Islet precursor cell (in vitro differentiated cells): Measurements from ENCODE around the gene CDC34.
"Not testable (repeated sequence)": the region's sequence is repeated elsewhere in the genome, so short reads cannot be mapped to it uniquely, and the experiment has no call there.

Experiments used
- DNase-seq: peaks from one replicate; pipeline ENCODE4 v3.0.0-alpha.2; 2018

CDC34 gene

DNA sequence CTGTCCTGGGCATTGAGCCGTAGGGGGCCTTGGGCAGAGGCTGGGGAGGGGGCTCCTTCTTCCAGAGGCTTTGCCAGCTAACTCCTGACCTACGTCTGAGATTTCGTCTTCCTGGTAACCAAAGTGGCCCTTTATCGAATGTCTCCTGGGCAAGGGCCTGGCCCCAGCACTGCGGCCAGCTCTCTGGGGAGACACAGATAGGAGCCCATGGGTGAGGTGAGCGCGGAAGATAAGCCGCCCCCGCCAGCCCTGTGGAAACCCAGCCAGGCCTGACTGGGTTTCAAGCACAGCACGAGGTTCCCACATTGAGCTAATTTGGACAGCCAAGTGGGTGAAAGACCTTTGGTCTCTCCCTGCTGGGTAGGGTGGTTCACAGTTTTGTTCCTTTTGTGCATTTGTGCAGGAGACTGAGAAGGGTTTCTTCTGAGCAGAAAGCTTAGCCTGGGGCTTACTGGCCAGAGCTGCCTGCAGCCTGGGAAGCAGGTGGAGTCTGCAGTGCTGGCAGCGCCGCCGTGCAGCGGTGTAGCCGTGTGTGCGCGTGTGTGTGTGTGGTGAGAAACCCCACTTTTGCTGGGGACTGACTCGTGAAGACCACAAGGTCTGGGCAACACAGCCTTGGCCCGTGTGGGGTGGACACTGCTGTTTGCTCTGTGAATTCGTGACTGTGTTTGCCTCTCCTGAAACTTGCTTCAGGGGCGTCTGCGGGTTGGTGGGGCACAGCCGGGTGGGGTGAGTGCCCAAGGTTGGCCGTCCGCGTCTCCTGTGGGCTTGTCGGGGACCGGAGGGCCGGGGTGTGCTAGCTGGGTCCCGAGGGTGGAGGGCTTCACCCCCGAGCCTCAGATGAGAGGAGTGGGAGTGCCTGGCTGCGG is 43.3 kb downstream of the CDC34 start:
- peak; percentile 67 for DNase-seq

- peak; percentile 62 for DNase-seq
These were observed 44.3 kb downstream of the CDC34 start for GRCh38 chr19:575527-576506.

- DNase-seq = no peak
These were observed 45.3 kb downstream of the CDC34 start for GRCh38 chr19:576768-577438.

DNA sequence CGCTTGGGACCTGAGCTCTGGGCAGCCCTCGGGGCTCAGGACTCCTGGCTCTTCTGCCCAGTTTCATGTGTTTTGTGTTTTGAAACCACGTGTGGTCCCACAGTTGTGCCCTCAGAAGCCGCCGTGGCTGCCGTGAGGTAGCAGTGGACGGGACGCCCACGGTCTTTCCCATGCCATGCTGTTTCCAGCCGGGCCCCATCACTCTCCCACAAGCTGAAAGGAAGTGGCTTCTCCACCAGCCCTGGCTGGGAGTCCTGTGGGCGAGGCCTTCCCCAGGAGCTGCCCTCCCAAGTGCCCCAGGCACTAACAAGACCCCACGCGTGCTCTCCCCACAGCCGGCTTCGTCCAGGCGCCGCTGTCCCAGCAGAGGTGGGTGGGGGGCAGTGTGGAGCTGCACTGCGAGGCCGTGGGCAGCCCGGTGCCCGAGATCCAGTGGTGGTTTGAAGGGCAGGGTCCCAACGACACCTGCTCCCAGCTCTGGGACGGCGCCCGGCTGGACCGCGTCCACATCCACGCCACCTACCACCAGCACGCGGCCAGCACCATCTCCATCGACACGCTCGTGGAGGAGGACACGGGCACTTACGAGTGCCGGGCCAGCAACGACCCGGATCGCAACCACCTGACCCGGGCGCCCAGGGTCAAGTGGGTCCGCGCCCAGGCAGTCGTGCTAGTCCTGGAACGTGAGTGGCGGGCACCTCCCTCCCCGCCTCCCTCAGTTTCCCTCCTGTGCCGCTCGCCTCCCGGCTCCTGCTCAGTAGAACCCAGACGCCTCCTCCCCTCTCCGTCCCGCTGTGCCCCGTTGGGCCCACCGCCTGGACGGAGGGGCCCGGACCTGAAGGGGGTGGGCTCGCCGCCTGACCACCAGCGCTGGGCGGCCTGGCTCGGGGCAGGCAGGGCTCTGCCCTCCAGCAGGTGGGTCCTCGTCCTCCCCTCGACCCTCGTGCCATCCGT is 46.2 kb downstream of the CDC34 start:
- DNase-seq = no peak

- DNase-seq = no peak
These were observed 47.7 kb downstream of the CDC34 start for GRCh38 chr19:579111-579841.

- no peak for DNase-seq
These were observed 48.2 kb downstream of the CDC34 start for GRCh38 chr19:579842-580155.

DNA sequence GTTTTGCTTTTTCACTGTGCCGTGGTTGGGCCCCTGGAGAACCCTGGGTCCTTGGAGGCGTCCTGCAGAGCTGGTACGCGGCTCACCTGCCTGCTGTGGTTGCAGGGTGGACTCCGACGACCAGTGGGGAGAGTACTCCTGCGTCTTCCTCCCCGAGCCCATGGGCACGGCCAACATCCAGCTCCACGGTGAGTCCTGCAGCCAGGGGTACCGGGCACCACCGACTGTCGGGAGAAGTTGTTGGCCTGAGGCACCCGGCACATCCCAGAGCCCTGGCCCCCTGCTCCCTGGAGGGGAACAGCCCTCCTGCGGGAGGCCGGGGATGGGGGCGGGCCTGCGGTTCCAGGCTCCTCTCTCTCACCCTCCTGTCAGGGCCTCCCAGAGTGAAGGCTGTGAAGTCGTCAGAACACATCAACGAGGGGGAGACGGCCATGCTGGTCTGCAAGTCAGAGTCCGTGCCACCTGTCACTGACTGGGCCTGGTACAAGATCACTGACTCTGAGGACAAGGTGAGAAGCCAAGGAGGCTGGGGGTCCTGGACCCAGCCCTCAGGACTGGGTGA is 48.8 kb downstream of the CDC34 start:
- DNase-seq = no peak

- DNase-seq = no peak
These were observed 50.0 kb downstream of the CDC34 start for GRCh38 chr19:581399-582111.

DNA sequence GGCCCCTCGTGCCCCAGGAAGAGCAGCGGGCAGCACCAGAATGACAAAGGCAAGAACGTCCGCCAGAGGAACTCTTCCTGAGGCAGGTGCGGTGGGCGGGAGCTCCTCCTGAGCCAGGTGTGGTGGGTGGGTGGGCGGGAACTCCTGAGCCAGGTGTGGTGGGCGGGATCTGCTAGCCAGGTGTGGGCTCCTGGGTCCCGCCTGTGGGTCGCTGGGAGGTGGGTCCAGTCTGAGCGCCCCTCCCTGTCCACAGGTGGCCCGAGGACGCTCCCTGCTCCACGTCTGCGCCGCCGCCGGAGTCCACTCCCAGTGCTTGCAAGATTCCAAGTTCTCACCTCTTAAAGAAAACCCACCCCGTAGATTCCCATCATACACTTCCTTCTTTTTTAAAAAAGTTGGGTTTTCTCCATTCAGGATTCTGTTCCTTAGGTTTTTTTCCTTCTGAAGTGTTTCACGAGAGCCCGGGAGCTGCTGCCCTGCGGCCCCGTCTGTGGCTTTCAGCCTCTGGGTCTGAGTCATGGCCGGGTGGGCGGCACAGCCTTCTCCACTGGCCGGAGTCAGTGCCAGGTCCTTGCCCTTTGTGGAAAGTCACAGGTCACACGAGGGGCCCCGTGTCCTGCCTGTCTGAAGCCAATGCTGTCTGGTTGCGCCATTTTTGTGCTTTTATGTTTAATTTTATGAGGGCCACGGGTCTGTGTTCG is 51.1 kb downstream of the CDC34 start:
- peak; percentile 56 for DNase-seq

- DNase-seq = no peak
These were observed 51.8 kb downstream of the CDC34 start for GRCh38 chr19:583198-583967.

DNA sequence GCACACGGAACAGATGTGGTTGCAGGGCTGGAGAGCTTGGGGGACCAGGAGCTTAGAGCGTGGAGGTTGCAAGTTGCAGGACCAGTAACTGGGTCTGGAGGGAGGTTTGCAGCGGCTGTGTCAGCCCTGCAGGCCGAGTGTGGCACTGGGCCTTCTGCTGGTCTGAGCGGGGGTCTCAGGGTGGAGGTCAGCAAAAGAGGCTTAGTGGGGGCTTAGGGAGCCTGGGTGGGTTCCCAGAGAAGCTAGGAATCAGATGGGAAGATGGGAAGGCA is 52.3 kb downstream of the CDC34 start:
- no peak for DNase-seq

GRCh38 chr19:584240-585001 is 52.9 kb downstream of the CDC34 start:
- peak; percentile 86 for DNase-seq

DNA sequence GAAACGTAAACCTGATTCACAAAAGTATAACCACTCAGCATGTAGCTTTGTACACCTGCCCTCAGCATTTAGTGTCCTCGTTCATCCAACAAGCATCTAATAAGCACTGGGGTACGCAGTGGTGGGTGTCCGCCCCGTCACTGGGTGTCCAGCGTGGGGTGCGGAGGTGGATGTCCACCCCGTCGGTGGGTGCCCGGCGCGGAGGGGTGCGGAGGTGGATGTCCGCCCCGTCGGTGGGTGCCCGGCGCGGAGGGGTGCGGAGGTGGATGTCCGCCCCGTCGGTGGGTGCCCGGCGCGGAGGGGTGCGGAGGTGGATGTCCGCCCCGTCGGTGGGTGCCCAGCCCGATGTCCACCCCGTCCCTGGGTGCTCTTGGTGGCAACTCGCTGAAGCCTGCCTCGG is 53.6 kb downstream of the CDC34 start:
- not testable (repeated sequence) for DNase-seq

GRCh38 chr19:585551-586110 is 54.1 kb downstream of the CDC34 start:
- no peak for DNase-seq

DNA sequence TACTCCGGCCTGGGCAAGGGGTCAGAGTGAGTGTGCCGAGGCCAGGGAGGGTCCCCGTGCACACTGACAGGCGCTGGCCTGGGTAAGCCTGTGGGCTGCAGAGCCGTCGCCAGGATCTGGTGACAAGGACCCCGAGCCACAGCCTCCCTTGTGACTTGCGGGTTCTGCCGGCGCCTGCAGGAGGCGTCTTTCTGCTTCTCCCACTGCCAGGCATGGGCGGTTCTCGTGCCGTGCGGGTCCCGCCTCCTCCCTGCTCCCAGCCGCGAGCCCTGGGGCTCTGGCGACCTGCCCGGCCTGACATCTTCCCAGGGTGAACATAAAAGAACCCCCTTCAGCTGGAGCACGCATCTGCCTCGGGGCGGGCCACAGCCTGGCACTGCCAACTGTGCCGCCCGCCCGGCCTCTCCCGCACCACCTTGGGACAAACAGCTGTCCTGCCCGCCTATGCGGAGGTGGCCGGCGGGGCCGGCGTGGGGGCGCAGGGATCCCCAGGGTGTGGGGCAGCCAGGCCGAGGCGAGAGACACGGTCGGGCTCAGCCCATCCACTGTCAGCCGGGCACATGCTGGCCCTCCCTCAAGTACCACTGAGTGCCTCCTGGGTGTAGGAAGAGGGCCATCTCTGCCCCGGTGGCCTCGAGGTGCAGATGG is 56.7 kb downstream of the CDC34 start:
- DNase-seq = peak; percentile 93

GRCh38 chr19:588741-589692 is 57.5 kb downstream of the CDC34 start:
- no peak for DNase-seq
